Sigmoid colon (tissue), 4 donors: ENCODE data around the gene ACIN1.

Experiments
- CTCF ChIP-seq, 4 experiments: fragments of 450-650 bp in 3 of 4; fragments of 200-600 bp in 1 of 4; IDR thresholded peaks; one replicate each; pipeline ENCODE4 v1.5.1; 2016 to 2019; ENCODE audit warnings: antibody characterized with exemption in 4 of 4, mild to moderate bottlenecking in 3 of 4, moderate library complexity in 2 of 4
- EP300 ChIP-seq, 4 donors: sonication (generic); formaldehyde crosslinking; IDR thresholded peaks; one replicate each; pipeline ENCODE4 v1.6.1; 2017; ENCODE audit warnings: antibody characterized with exemption in 4 of 4
- POLR2A ChIP-seq, 2 donors: fragments of 450-650 bp; IDR thresholded peaks; one replicate each; pipeline ENCODE4 v1.6.1; 2016; ENCODE audit warnings: antibody characterized with exemption in 2 of 2, mild to moderate bottlenecking in 2 of 2, moderate library complexity in 2 of 2
- POLR2AphosphoS5 ChIP-seq, 4 donors: sonication (generic); formaldehyde crosslinking; IDR thresholded peaks; one replicate each; pipeline ENCODE4 v1.6.1; 2017; ENCODE audit warnings: antibody characterized with exemption in 4 of 4

GRCh38 chr14:23025151-23025814 is 69.7 kb downstream of the ACIN1 start:
- TF ChIP-seq EP300 (IDR thresholded peaks at IDR 0.05) (no peak), POLR2A (IDR thresholded peaks at IDR 0.05) (no peak), CTCF (IDR thresholded peaks at IDR 0.05) (no peak), POLR2AphosphoS5 (IDR thresholded peaks at IDR 0.05) (no peak)
